PC-9 (cell line): ENCODE data around the gene TTR. TPM values are rescaled to one million over a fixed set of nuclear protein-coding genes. Genes with fewer than 3 reads are reported as not detected.

ENCODE experiments used
- BruUV-seq: library from RNA; stranded (reverse); fragments of 400-500 nt; replicated peaks from 2 replicates; lab custom pipeline; 2021; lab: Mats Ljungman, UMichigan
- CTCF ChIA-PET: fragments of 300-600 bp; sonication (Branson Sonifier 250); formaldehyde crosslinking; loops from one replicate; lab custom pipeline; 2022; ENCODE audit warnings: antibody characterized with exemption; lab: Charles Lee
- POLR2A ChIA-PET: fragments of 300-600 bp; sonication (Branson Sonifier 250); formaldehyde crosslinking; loops from one replicate; lab custom pipeline; 2022; ENCODE audit warnings: antibody characterized with exemption; ENCODE audit not compliant: unreplicated experiment; lab: Charles Lee
- DNase-seq, 2 experiments: peaks; one replicate each; pipeline versions ENCODE4 v3.0.0 to v3.0.0-alpha.2; 2015 to 2022; ENCODE audit warnings: mixed read lengths in 1 of 2
- H2AFZ ChIP-seq: fragments of 200-600 bp; sonication (generic); 2 replicates; pipeline ENCODE4 v1.8.1; 2017; ENCODE audit warnings: antibody characterized with exemption
- H3F3A ChIP-seq: fragments of 200-600 bp; sonication (generic); 2 replicates; pipeline ENCODE4 v1.8.1; 2017; ENCODE audit warnings: antibody characterized with exemption, mild to moderate bottlenecking, low read depth; ENCODE audit not compliant: insufficient read depth
- H3K27ac ChIP-seq: fragments of 200-600 bp; sonication (generic); 2 replicates; pipeline ENCODE4 v1.6.1; 2016; ENCODE audit warnings: mixed run types
- H3K27me3 ChIP-seq: fragments of 200-600 bp; sonication (generic); 2 replicates; pipeline ENCODE4 v1.6.1; 2016; ENCODE audit warnings: low read depth, mixed run types; ENCODE audit not compliant: insufficient read depth
- H3K36me3 ChIP-seq: fragments of 200-600 bp; sonication (generic); 2 replicates; pipeline ENCODE4 v1.6.1; 2016; ENCODE audit warnings: low read depth, mixed run types
- H3K4me1 ChIP-seq: fragments of 200-600 bp; sonication (generic); replicated peaks from 2 replicates; pipeline ENCODE4 v1.6.1; 2016; ENCODE audit warnings: mixed run types; ENCODE audit not compliant: insufficient read depth
- H3K4me2 ChIP-seq: fragments of 200-600 bp; sonication (generic); 2 replicates; pipeline ENCODE4 v1.6.1; 2017; ENCODE audit warnings: mixed run types
- H3K4me3 ChIP-seq: fragments of 200-600 bp; sonication (generic); 2 replicates; pipeline ENCODE4 v1.6.1; 2016; ENCODE audit warnings: mixed run types
- H3K79me2 ChIP-seq: fragments of 200-600 bp; sonication (generic); 2 replicates; pipeline ENCODE4 v1.6.1; 2017; ENCODE audit warnings: low read depth, mixed run types
- H3K9me2 ChIP-seq: fragments of 200-600 bp; sonication (generic); 2 replicates; pipeline ENCODE4 v1.8.1; 2017; ENCODE audit warnings: mild to moderate bottlenecking; ENCODE audit not compliant: insufficient read depth
- H3K9me3 ChIP-seq: fragments of 200-600 bp; sonication (generic); 2 replicates; pipeline ENCODE4 v1.8.1; 2016; ENCODE audit warnings: low read depth; ENCODE audit not compliant: insufficient read depth
- H4K20me1 ChIP-seq: fragments of 200-600 bp; sonication (generic); 2 replicates; pipeline ENCODE4 v1.8.1; 2017; ENCODE audit not compliant: insufficient read depth
- EZH2 ChIP-seq: fragments of 200-600 bp; sonication (generic); IDR thresholded peaks from 2 replicates; pipeline ENCODE4 v1.8.0; 2017; ENCODE audit warnings: antibody characterized with exemption, low read depth
- intact Hi-C: fragments of 100-400 bp; cut with micrococcal nuclease; formaldehyde crosslinking; loops from one replicate; pipeline ENCODE4 v1.10.0; 2022; ENCODE audit not compliant: unreplicated experiment
- total RNA-seq: library from RNA; stranded (reverse); gene quantifications from 2 replicates; pipeline ENCODE4 v1.2.3, GENCODE V29; 2021
- TF ChIP-seq, protein P1 (sequence below): fragments of 200-600 bp; sonication (generic); conservative IDR thresholded peaks from 2 replicates; pipeline ENCODE4 v1.6.1; 2017; ENCODE audit warnings: mixed run types, antibody characterized with exemption, mild to moderate bottlenecking, moderate library complexity

Gene TTR
- total RNA-seq, 1 experiment from 2014 or later: not detected

DNA sequence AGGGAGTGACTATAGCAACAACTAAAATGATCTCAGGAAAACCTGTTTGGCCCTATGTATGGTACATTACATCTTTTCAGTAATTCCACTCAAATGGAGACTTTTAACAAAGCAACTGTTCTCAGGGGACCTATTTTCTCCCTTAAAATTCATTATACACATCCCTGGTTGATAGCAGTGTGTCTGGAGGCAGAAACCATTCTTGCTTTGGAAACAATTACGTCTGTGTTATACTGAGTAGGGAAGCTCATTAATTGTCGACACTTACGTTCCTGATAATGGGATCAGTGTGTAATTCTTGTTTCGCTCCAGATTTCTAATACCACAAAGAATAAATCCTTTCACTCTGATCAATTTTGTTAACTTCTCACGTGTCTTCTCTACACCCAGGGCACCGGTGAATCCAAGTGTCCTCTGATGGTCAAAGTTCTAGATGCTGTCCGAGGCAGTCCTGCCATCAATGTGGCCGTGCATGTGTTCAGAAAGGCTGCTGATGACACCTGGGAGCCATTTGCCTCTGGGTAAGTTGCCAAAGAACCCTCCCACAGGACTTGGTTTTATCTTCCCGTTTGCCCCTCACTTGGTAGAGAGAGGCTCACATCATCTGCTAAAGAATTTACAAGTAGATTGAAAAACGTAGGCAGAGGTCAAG lies 955 bp downstream of the TTR start:
- H3K4me2 ChIP-seq: no peak overlapping the region

GRCh38 chr18:31595121-31595771 lies 3.6 kb downstream of the TTR start:
- H3K79me2 ChIP-seq: no peaks in the 10 kb centered on the region
- H3K36me3 ChIP-seq: no peaks in the 10 kb centered on the region
- no peak overlapping the region for H3K27ac ChIP-seq
- TF ChIP-seq EZH2: no peak
- TF ChIP-seq, protein P1, sequence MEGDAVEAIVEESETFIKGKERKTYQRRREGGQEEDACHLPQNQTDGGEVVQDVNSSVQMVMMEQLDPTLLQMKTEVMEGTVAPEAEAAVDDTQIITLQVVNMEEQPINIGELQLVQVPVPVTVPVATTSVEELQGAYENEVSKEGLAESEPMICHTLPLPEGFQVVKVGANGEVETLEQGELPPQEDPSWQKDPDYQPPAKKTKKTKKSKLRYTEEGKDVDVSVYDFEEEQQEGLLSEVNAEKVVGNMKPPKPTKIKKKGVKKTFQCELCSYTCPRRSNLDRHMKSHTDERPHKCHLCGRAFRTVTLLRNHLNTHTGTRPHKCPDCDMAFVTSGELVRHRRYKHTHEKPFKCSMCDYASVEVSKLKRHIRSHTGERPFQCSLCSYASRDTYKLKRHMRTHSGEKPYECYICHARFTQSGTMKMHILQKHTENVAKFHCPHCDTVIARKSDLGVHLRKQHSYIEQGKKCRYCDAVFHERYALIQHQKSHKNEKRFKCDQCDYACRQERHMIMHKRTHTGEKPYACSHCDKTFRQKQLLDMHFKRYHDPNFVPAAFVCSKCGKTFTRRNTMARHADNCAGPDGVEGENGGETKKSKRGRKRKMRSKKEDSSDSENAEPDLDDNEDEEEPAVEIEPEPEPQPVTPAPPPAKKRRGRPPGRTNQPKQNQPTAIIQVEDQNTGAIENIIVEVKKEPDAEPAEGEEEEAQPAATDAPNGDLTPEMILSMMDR: no peak
- intact Hi-C loops: no loop called here
- BruUV-seq: no TSS peak
- H2AFZ ChIP-seq: no peak overlapping the region
- no peaks in the 10 kb centered on the region for H3K4me1 ChIP-seq
- H3K4me3 ChIP-seq: no peak overlapping the region
- POLR2A ChIA-PET: no interaction called here
- H3F3A ChIP-seq: no peaks in the 10 kb centered on the region
- H4K20me1 ChIP-seq: no peaks in the 10 kb centered on the region
- H3K27me3 ChIP-seq: no peaks in the 10 kb centered on the region
- H3K4me2 ChIP-seq: no peak overlapping the region
- H3K9me2 ChIP-seq: no peaks in the 10 kb centered on the region
- no peak for DNase-seq
- CTCF ChIA-PET: no interaction called here
- H3K9me3 ChIP-seq: no peaks in the 10 kb centered on the region

More for the DNA sequence above, 955 bp downstream of the TTR start:
- Histone ChIP-seq H3F3A (no peaks in the 10 kb centered on the region), H3K36me3 (no peaks in the 10 kb centered on the region), H3K27me3 (no peaks in the 10 kb centered on the region), H3K9me3 (no peaks in the 10 kb centered on the region), H3K4me1 (no peaks in the 10 kb centered on the region), H3K4me3 (no peak overlapping the region), H3K9me2 (no peaks in the 10 kb centered on the region), H4K20me1 (no peaks in the 10 kb centered on the region), H3K79me2 (no peaks in the 10 kb centered on the region), H2AFZ (no peak overlapping the region), H3K27ac (no peak overlapping the region)
- intact Hi-C loops: no loop called here
- DNase-seq: no peak
- no peak for TF ChIP-seq EZH2
- TF ChIP-seq, protein P1: no peak
- POLR2A ChIA-PET: no interaction called here
- no TSS peak for BruUV-seq
- CTCF ChIA-PET: no interaction called here

GRCh38 chr18:31596081-31596872 lies 4.6 kb downstream of the TTR start:
- Histone ChIP-seq H3K9me2 (no peaks in the 10 kb centered on the region), H3K4me3 (no peak overlapping the region), H3K4me2 (no peak overlapping the region), H3K27ac (no peak overlapping the region), H3K9me3 (no peaks in the 10 kb centered on the region), H3K27me3 (no peaks in the 10 kb centered on the region), H4K20me1 (no peaks in the 10 kb centered on the region), H3K4me1 (no peaks in the 10 kb centered on the region), H3K36me3 (no peaks in the 10 kb centered on the region), H2AFZ (no peak overlapping the region), H3F3A (no peaks in the 10 kb centered on the region), H3K79me2 (no peaks in the 10 kb centered on the region)
- POLR2A ChIA-PET: no interaction called here
- no peak for TF ChIP-seq EZH2
- TF ChIP-seq, protein P1: no peak
- CTCF ChIA-PET: no interaction called here
- BruUV-seq: no TSS peak
- intact Hi-C loops: no loop called here
- DNase-seq: no peak
